K562 treated with DMSO at 1 percent for 48 hours (cell line): ENCODE results near the gene RPGRIP1. TPM values are rescaled to one million over a fixed set of nuclear protein-coding genes. Genes with fewer than 3 reads are reported as not detected.

Experiments
- total RNA-seq: library from RNA; unstranded; fragments of 300-600 nt; gene quantifications from 2 replicates; pipeline ENCODE4 v1.2.3, GENCODE V29; 2022; ENCODE audit warnings: low replicate concordance; ENCODE audit errors: extremely low read depth

Gene RPGRIP1
- total RNA-seq: not detected in 2 replicates

DNA sequence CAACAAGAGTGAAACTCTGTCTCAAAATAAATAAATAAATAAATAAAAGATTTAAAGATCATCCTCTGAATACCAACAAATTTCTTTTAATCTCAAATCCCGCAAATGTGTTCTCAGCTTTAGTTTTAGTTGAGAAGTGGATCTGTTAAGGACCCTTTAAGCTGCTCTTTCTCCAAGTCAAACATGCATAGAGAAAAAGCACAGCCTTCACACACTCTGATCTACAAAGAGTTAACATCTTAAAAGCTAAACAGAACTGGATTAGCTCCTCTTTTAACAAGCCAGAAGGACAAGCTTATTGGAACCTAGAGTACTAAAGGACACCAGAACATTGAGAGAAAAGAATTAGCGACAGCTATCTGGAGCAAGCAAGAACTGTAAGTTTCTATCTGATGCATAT lies at the start of gene RPGRIP1:
Gene RPGRIP1 (plus strand): TSS at position 301 of the 400 bp plus-strand sequence. CDS start 7,894 bp downstream, outside the sequence.

DNA sequence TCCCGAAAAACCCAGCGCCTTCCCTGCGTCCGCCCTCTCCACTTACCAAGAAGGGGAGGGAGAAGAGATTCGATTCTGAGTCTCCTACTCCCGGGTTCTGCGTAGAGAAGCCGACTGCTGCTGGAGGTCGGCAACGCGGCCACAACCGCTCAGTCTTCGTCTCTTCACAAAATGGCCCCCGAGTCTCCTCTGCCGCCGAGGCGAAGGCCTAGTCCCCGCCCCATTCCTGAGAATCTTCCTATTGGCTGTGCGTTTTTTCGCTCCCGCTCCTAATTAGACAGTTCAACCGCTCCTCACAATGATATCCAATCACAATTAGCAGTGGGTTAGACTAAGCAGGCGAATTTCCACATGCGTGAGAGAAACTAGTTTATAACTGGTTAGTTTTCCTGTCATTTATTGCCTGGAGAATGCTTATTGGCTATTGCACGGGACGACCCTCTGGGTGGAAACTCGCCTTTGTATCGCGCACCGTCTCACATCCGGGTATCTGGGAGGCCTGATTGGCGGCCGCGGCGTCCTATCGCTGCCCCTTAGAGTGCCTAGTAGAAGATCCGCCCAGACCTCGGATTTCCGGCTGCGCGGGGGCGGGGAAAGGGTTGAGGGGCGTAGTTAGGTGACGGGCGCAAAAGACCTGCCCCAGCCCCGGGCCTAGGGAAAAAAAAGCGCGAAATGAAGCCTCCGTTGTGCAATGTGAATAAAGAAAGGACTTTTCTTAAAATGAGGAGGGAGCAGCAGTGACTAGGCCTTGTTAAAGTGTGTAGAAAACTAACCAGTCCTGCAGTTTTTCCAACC lies 10.4 kb upstream of the RPGRIP1 start, which contains the start of gene HNRNPC:
Gene HNRNPC (minus strand): TSS at position 191 of the 795 bp plus-strand sequence. CDS start 35,249 bp downstream, outside the sequence.

Other genes with a start within 250 kb of the RPGRIP1 start
- gene TPPP2, start 249.9 kb upstream of the RPGRIP1 start, total RNA-seq: not detected in 2 replicates
- gene RNASE13, start 245.3 kb upstream of the RPGRIP1 start, total RNA-seq: not detected in 2 replicates
- gene RNASE7, start 237.7 kb upstream of the RPGRIP1 start, total RNA-seq: not detected in 2 replicates
- gene RNASE8, start 222.3 kb upstream of the RPGRIP1 start, total RNA-seq: not detected in 2 replicates
- gene ARHGEF40, start 209.8 kb upstream of the RPGRIP1 start, total RNA-seq: not detected in 2 replicates
- gene ZNF219, start 181.4 kb upstream of the RPGRIP1 start, total RNA-seq: not detected in 2 replicates
- not detected in 2 replicates for gene TMEM253, start 179.0 kb upstream of the RPGRIP1 start, total RNA-seq
- gene OR5AU1, start 124.0 kb upstream of the RPGRIP1 start, total RNA-seq: not detected in 2 replicates
- gene HNRNPC, start 10.6 kb upstream of the RPGRIP1 start, total RNA-seq: 1,103 TPM in 1 of 2 replicates, not detected in the other
- gene SUPT16H, start 103.9 kb downstream of the RPGRIP1 start, total RNA-seq: not detected in 2 replicates
- not detected in 2 replicates for gene CHD8, start 176.0 kb downstream of the RPGRIP1 start, total RNA-seq
- gene RAB2B, start 196.9 kb downstream of the RPGRIP1 start, total RNA-seq: not detected in 2 replicates
- gene TOX4, start 197.1 kb downstream of the RPGRIP1 start, total RNA-seq: not detected in 2 replicates
- not detected in 2 replicates for gene METTL3, start 231.3 kb downstream of the RPGRIP1 start, total RNA-seq
- gene SALL2, start 246.3 kb downstream of the RPGRIP1 start, total RNA-seq: not detected in 2 replicates